Left kidney (tissue), 1 donor: Measurements from ENCODE around the gene SMLR1. TPM values are rescaled to one million over a fixed set of nuclear protein-coding genes. Genes with fewer than 3 reads are reported as not detected.

Experiments used
- polyA plus RNA-seq: library from polyadenylated mRNA; unstranded; fragments of 120-200 nt; gene quantifications from one replicate; pipeline ENCODE4 v1.2.1, GENCODE V29; 2013; ENCODE audit not compliant: insufficient read length

SMLR1 gene
- polyA plus RNA-seq, 1 donor: 1.9 TPM

Other genes starting within 250 kb of the SMLR1 start
- 206 TPM for gene EPB41L2, start 235.8 kb downstream of the SMLR1 start, polyA plus RNA-seq